HEK293 (cell line): ENCODE measurements around the gene MFSD1.

Source experiments
- CTCF ChIP-seq: fragments of 450-650 bp; formaldehyde crosslinking; IDR thresholded peaks from 2 replicates; pipeline ENCODE4 v1.5.1; 2016; ENCODE audit warnings: missing biosample characterization, missing genetic modification characterization
- IKZF3 ChIP-seq: fragments of 450-650 bp; IDR thresholded peaks from 2 replicates; pipeline ENCODE4 v1.5.0; 2018; ENCODE audit warnings: missing biosample characterization, mild to moderate bottlenecking, missing genetic modification characterization, moderate library complexity
- WT1 ChIP-seq: fragments of 450-650 bp; formaldehyde crosslinking; IDR thresholded peaks from 2 replicates; pipeline ENCODE4 v1.5.1; 2016; ENCODE audit warnings: missing biosample characterization, missing genetic modification characterization
- ZBTB7A ChIP-seq: fragments of 450-650 bp; formaldehyde crosslinking; IDR thresholded peaks from 2 replicates; pipeline ENCODE4 v1.5.1; 2016; ENCODE audit warnings: low read depth, missing biosample characterization, missing genetic modification characterization
- ZNF138 ChIP-seq: fragments of 450-650 bp; formaldehyde crosslinking; IDR thresholded peaks from 2 replicates; pipeline ENCODE4 v1.5.1; 2016; ENCODE audit warnings: missing biosample characterization, missing genetic modification characterization, borderline replicate concordance
- ZNF416 ChIP-seq: fragments of 450-650 bp; formaldehyde crosslinking; IDR thresholded peaks from 2 replicates; pipeline ENCODE4 v1.5.1; 2016; ENCODE audit warnings: missing biosample characterization, missing genetic modification characterization
- ZNF624 ChIP-seq: fragments of 450-650 bp; formaldehyde crosslinking; IDR thresholded peaks from 2 replicates; pipeline ENCODE4 v1.5.1; 2017; ENCODE audit warnings: missing biosample characterization, missing genetic modification characterization
- TF ChIP-seq, protein P1 (sequence below): fragments of 450-650 bp; IDR thresholded peaks from 2 replicates; pipeline ENCODE4 v1.5.1; 2018; ENCODE audit warnings: missing biosample characterization, missing genetic modification characterization
- TF ChIP-seq, protein P2 (sequence below): fragments of 450-650 bp; formaldehyde crosslinking; IDR thresholded peaks from 2 replicates; pipeline ENCODE4 v1.5.1; 2016; ENCODE audit warnings: missing biosample characterization, missing genetic modification characterization

GRCh38 chr3:158755421-158755820 is 46.4 kb upstream of the MFSD1 start:
- TF ChIP-seq CTCF (tag by site-specific recombination) (no peak), WT1 (tag by site-specific recombination) (no peak), ZNF416 (tag by site-specific recombination) (no peak), ZBTB7A (no peak), ZNF624 (tag by site-specific recombination) (no peak), ZNF138 (tag by site-specific recombination) (no peak), IKZF3 (tag by site-specific recombination) (no peak)
- TF ChIP-seq, protein P1, sequence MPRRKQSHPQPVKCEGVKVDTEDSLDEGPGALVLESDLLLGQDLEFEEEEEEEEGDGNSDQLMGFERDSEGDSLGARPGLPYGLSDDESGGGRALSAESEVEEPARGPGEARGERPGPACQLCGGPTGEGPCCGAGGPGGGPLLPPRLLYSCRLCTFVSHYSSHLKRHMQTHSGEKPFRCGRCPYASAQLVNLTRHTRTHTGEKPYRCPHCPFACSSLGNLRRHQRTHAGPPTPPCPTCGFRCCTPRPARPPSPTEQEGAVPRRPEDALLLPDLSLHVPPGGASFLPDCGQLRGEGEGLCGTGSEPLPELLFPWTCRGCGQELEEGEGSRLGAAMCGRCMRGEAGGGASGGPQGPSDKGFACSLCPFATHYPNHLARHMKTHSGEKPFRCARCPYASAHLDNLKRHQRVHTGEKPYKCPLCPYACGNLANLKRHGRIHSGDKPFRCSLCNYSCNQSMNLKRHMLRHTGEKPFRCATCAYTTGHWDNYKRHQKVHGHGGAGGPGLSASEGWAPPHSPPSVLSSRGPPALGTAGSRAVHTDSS (tag by site-specific recombination), result no peak
- TF ChIP-seq, protein P2, sequence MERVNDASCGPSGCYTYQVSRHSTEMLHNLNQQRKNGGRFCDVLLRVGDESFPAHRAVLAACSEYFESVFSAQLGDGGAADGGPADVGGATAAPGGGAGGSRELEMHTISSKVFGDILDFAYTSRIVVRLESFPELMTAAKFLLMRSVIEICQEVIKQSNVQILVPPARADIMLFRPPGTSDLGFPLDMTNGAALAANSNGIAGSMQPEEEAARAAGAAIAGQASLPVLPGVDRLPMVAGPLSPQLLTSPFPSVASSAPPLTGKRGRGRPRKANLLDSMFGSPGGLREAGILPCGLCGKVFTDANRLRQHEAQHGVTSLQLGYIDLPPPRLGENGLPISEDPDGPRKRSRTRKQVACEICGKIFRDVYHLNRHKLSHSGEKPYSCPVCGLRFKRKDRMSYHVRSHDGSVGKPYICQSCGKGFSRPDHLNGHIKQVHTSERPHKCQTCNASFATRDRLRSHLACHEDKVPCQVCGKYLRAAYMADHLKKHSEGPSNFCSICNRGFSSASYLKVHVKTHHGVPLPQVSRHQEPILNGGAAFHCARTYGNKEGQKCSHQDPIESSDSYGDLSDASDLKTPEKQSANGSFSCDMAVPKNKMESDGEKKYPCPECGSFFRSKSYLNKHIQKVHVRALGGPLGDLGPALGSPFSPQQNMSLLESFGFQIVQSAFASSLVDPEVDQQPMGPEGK (tag by site-specific recombination), result no peak
